Endothelial cell of umbilical vein (primary cell): ENCODE measurements around the gene RGS7.

Source experiments
- EZH2 ChIP-seq: IDR thresholded peaks from 2 replicates; pipeline ENCODE4 v1.6.1; 2012; ENCODE audit warnings: borderline replicate concordance, low read depth, mild to moderate bottlenecking, moderate library complexity, low read length, inconsistent platforms; ENCODE audit not compliant: severe bottlenecking
- FOS ChIP-seq: IDR thresholded peaks from 2 replicates; pipeline ENCODE4 v1.6.1; 2011; ENCODE audit warnings: mild to moderate bottlenecking, low read length, moderate library complexity, borderline replicate concordance; ENCODE audit not compliant: insufficient read depth
- JUN ChIP-seq: IDR thresholded peaks from 2 replicates; pipeline ENCODE4 v1.6.1; 2011; ENCODE audit warnings: borderline replicate concordance, low read depth; ENCODE audit not compliant: insufficient read length, insufficient read depth
- MYC ChIP-seq: IDR thresholded peaks from one replicate; pipeline ENCODE4 v1.6.1; 2011; ENCODE audit warnings: mild to moderate bottlenecking, low read depth, low read length
- POLR2A ChIP-seq: IDR thresholded peaks from 2 replicates; pipeline ENCODE4 v1.6.1; 2012; ENCODE audit warnings: low read depth, mild to moderate bottlenecking, control low read depth, low read length
- POLR2AphosphoS5 ChIP-seq: IDR thresholded peaks from 2 replicates; pipeline ENCODE4 v1.6.1; 2012; ENCODE audit warnings: low read depth, mild to moderate bottlenecking, control low read depth, low read length, moderate library complexity; ENCODE audit not compliant: insufficient read depth
- TF ChIP-seq, protein P1 (sequence below), 2 donors: IDR thresholded peaks; 1 replicate in 1 of 2; 2 replicates in 1 of 2; pipeline ENCODE4 v1.5.1; 2011; ENCODE audit warnings: low read length in 2 of 2, mild to moderate bottlenecking in 2 of 2, moderate library complexity in 2 of 2, control low read depth in 1 of 2, inconsistent platforms in 1 of 2, low read depth in 1 of 2; ENCODE audit not compliant: insufficient read depth in 1 of 2; ENCODE audit errors: extremely low read depth in 1 of 2
- TF ChIP-seq, protein P2 (sequence below): IDR thresholded peaks from 2 replicates; pipeline ENCODE4 v1.6.1; 2011; ENCODE audit not compliant: insufficient read depth, insufficient read length

DNA sequence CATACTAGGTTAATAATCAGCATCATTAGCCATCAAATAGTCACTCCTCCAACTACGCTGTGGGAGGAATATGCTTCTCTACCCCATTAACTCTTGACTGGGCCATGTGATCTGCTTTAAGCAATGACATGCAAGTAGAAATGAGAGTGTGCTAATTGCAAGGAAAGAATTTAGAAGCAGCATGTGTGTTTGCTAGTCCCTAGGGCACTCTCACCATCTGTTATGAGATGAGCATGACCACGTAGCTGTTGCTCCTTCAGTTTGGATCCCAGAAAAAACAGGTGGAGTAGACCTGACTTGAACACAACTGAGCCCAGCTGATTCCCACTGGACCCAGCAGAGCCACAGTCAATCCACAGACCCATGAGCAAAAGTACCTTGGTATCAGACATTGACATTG is 19.7 kb upstream of the RGS7 start:
- TF ChIP-seq EZH2 (no peak), POLR2A (no peak), JUN (no peak), POLR2AphosphoS5 (no peak), MYC (no peak), FOS (no peak)
- TF ChIP-seq, protein P1, sequence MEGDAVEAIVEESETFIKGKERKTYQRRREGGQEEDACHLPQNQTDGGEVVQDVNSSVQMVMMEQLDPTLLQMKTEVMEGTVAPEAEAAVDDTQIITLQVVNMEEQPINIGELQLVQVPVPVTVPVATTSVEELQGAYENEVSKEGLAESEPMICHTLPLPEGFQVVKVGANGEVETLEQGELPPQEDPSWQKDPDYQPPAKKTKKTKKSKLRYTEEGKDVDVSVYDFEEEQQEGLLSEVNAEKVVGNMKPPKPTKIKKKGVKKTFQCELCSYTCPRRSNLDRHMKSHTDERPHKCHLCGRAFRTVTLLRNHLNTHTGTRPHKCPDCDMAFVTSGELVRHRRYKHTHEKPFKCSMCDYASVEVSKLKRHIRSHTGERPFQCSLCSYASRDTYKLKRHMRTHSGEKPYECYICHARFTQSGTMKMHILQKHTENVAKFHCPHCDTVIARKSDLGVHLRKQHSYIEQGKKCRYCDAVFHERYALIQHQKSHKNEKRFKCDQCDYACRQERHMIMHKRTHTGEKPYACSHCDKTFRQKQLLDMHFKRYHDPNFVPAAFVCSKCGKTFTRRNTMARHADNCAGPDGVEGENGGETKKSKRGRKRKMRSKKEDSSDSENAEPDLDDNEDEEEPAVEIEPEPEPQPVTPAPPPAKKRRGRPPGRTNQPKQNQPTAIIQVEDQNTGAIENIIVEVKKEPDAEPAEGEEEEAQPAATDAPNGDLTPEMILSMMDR (IDR thresholded peaks at IDR 0.05; ENCODE audit: extremely low read depth in 1 of 2, insufficient read depth in 1 of 2, low read depth in 1 of 2, low read length in 2 of 2) = no peak
- TF ChIP-seq, protein P2, sequence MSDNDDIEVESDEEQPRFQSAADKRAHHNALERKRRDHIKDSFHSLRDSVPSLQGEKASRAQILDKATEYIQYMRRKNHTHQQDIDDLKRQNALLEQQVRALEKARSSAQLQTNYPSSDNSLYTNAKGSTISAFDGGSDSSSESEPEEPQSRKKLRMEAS = no peak
